Kidney (tissue), 14 donors: Measurements from ENCODE around the gene TMEM45B. TPM values are rescaled to one million over a fixed set of nuclear protein-coding genes. Genes with fewer than 3 reads are reported as not detected.
"Not testable (repeated sequence)": the region's sequence is repeated elsewhere in the genome, so short reads cannot be mapped to it uniquely, and the experiment has no call there.

Experiments
- DNase-seq, 5 donors: peaks; one replicate each; pipeline ENCODE4 v3.0.0-alpha.2; 2013 to 2020
- FAIRE-seq: peaks from 2 replicates; lab custom pipeline; 2012; peaks lifted over from hg19 to GRCh38; lab: Jason Lieb, UNC
- H3K27ac ChIP-seq, 2 donors: one replicate each; pipeline ENCODE4 v1.7.0; 2013; ENCODE audit warnings: low read depth in 2 of 2, low read length in 2 of 2, inconsistent platforms in 1 of 2
- H3K27me3 ChIP-seq: one replicate; pipeline ENCODE4 v1.7.1; 2013; ENCODE audit warnings: low read length, inconsistent platforms; ENCODE audit not compliant: control insufficient read depth, insufficient read depth
- H3K36me3 ChIP-seq, 3 donors: one replicate each; pipeline versions ENCODE4 v1.7.0 to v1.7.1; 2013; ENCODE audit warnings: low read length in 3 of 3, control low read depth in 1 of 3, inconsistent platforms in 1 of 3; ENCODE audit not compliant: insufficient read depth in 3 of 3, control insufficient read depth in 2 of 3
- H3K4me1 ChIP-seq, 3 donors: one replicate each; pipeline versions ENCODE4 v1.7.0 to v1.7.1; 2013; ENCODE audit warnings: low read length in 3 of 3, inconsistent platforms in 1 of 3, low read depth in 1 of 3; ENCODE audit not compliant: control insufficient read depth in 2 of 3, insufficient read depth in 2 of 3
- H3K4me3 ChIP-seq, 3 donors: one replicate each; pipeline versions ENCODE4 v1.7.0 to v1.8.1; 2013; ENCODE audit warnings: low read length in 3 of 3, control low read depth in 1 of 3, inconsistent platforms in 1 of 3
- H3K9ac ChIP-seq, 3 donors: one replicate each; pipeline versions ENCODE4 v1.7.0 to v1.7.1; 2013; ENCODE audit warnings: low read length in 3 of 3, control low read depth in 1 of 3, inconsistent platforms in 1 of 3
- H3K9me3 ChIP-seq, 3 donors: one replicate each; pipeline versions ENCODE4 v1.7.0 to v1.7.1; 2013; ENCODE audit warnings: low read length in 3 of 3, control low read depth in 1 of 3, inconsistent platforms in 1 of 3; ENCODE audit not compliant: control insufficient read depth in 2 of 3, insufficient read depth in 1 of 3
- intact Hi-C: fragments of 100-400 bp; cut with DNase I; formaldehyde crosslinking; loops from one replicate; pipeline ENCODE4 v1.11.1; 2022
- polyA plus RNA-seq: library from polyadenylated mRNA; stranded (reverse); fragments of 350-450 nt; fragmentation: Illumina TruSeq; extraction: RNeasy Lipid Tissue Mini Kit (QIAGEN cat#74804); gene quantifications from one replicate; pipeline ENCODE4 v1.2.3, GENCODE V29; 2014; ENCODE audit warnings: low read depth, low replicate concordance; ENCODE audit not compliant: insufficient read depth
- total RNA-seq: library from RNA; stranded (reverse); fragmentation: NEBNext Ultra II Directional; extraction: Animal tissue kit (Norgen Biotek cat#: 25700); gene quantifications from one replicate; pipeline ENCODE4 v1.2.1, GENCODE V29; 2021
- TF ChIP-seq, protein P1 (sequence below): IDR thresholded peaks from 3 replicates; pipeline ENCODE4 v1.5.1; 2012; ENCODE audit warnings: mild to moderate bottlenecking, moderate library complexity, borderline replicate concordance; ENCODE audit not compliant: insufficient read depth; ENCODE audit errors: extremely low read depth
- donor health status: control.
- donor health status: control.
- donor health status: control.
- donor health status: control.
- donor health status: control.
- donor health status: DM: yes; HTN: yes; CAD: no.
- donor health status: Normal renal cell carcinoma (clear cell type).

TMEM45B gene
- total and polyA plus RNA-seq, 2 donors from 2014 or later: 17.7 to 37.5 TPM

DNA sequence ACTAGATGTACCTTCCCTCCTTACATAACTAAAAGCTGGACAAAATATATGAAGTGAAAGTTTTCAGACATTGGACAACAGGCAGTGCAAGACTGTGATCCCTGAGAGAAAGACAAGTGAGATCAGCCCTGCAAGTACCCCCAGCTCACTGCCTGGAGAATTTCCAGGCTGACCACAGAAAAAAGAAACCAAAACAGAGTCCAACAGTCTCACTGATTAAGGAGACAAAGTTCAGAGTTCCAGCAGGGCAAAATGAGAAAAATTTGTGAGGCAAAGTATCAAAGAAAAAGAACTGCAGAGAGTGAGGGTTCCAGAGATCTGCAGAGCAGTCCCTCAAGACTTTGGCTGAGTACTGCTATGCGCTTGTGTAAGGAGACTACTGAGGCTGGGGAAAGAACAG lies 47.3 kb upstream of the TMEM45B start:
- no peak overlapping the region for H3K9ac ChIP-seq
- peak overlapping the region in 1 of 3 donors; percentile 14 for H3K4me3 ChIP-seq
- FAIRE-seq (no peak), DNase-seq (peak in 1 of 5 donors; percentile 14)
- H3K36me3 ChIP-seq: no peaks in the 10 kb centered on the region
- TF ChIP-seq, protein P1, sequence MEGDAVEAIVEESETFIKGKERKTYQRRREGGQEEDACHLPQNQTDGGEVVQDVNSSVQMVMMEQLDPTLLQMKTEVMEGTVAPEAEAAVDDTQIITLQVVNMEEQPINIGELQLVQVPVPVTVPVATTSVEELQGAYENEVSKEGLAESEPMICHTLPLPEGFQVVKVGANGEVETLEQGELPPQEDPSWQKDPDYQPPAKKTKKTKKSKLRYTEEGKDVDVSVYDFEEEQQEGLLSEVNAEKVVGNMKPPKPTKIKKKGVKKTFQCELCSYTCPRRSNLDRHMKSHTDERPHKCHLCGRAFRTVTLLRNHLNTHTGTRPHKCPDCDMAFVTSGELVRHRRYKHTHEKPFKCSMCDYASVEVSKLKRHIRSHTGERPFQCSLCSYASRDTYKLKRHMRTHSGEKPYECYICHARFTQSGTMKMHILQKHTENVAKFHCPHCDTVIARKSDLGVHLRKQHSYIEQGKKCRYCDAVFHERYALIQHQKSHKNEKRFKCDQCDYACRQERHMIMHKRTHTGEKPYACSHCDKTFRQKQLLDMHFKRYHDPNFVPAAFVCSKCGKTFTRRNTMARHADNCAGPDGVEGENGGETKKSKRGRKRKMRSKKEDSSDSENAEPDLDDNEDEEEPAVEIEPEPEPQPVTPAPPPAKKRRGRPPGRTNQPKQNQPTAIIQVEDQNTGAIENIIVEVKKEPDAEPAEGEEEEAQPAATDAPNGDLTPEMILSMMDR: no peak
- peaks cover 0 to 3% (median 2%) of the 10 kb centered on the region in 3 donors for H3K4me1 ChIP-seq
- intact Hi-C loops: no loop called here
- H3K27me3 ChIP-seq: no peaks in the 10 kb centered on the region
- H3K27ac ChIP-seq: peak overlapping the region in 1 of 2 donors; percentile 17
- H3K9me3 ChIP-seq: no peaks in the 10 kb centered on the region

DNA sequence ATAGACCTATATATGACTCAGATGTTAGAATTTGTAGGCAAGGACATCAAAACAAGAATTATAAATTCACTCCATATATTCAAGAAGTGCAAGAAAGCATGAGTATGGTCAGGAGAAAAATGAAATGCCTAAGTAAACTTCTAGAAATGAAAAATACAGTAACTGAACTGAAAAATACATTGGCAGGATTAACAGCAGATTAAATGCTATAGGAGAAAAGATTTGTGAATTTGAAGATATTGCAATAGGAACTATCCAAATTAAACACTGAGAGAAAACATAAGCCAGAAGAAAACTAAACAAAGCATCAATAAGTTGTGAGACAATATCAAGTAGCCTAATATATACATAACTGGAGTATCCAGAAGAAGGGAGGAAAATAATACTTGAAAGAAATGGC lies 46.6 kb upstream of the TMEM45B start:
- no peak for FAIRE-seq
- no peak overlapping the region for H3K9ac ChIP-seq
- H3K27ac ChIP-seq: no peak overlapping the region
- intact Hi-C loops: no loop called here
- H3K36me3 ChIP-seq: no peaks in the 10 kb centered on the region
- no peak overlapping the region for H3K4me3 ChIP-seq
- TF ChIP-seq, protein P1: no peak
- peaks cover 0 to 3% (median 2%) of the 10 kb centered on the region in 3 donors for H3K4me1 ChIP-seq
- H3K9me3 ChIP-seq: no peaks in the 10 kb centered on the region
- no peak for DNase-seq
- no peaks in the 10 kb centered on the region for H3K27me3 ChIP-seq

DNA sequence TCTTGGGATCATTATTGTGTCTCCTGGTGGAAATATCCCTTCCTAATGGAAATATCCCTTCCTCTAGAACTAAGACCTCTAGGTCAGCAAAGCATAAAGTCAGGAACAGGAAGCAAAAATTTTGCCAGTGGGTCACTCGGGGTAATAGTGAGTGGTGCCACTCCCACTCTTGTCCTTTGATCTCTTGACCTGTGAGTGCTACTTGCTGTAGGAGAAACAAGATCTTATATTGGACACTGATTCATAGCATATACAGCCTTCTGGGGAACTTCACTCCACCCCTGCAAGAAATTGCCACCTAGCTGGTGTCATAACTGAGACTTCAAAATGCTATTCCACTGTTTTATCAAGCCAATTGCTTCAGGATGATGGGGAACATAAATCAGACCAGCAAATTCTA lies 44.7 kb upstream of the TMEM45B start:
- no peak for FAIRE-seq
- Histone ChIP-seq H3K9ac (no peak overlapping the region), H3K27me3 (no peaks in the 10 kb centered on the region), H3K27ac (no peak overlapping the region), H3K4me1 (peaks cover 0 to 3% (median 2%) of the 10 kb centered on the region in 3 donors), H3K4me3 (no peak overlapping the region), H3K9me3 (no peaks in the 10 kb centered on the region), H3K36me3 (no peaks in the 10 kb centered on the region)
- TF ChIP-seq, protein P1: no peak
- intact Hi-C loops: no loop called here
- DNase-seq: no peak

DNA sequence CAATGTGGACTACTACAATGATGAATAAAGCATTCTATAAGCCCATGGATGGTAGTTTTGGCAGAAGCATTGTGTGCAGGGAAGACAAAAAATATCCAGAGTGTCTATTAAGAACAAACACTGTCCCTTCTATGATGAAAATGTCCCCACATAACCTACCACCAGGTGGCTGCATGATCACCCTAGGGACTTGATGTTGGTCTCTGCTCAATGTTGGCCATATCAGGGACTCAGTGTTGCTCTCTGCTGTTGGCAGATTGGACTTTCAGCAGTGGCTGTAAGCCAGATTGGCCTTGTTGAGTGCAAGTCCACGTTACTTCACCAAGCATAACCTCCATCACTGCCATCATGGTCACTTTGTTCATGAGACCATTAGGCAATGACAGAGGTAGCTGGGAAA lies 44.2 kb upstream of the TMEM45B start:
- FAIRE-seq, H3K4me3 ChIP-seq, H3K9ac ChIP-seq, H3K27ac ChIP-seq, intact Hi-C loops, H3K36me3 ChIP-seq, H3K27me3 ChIP-seq, H3K4me1 ChIP-seq, H3K9me3 ChIP-seq, DNase-seq: not testable (repeated sequence)
